K562 (cell line): ENCODE measurements around the gene KCNG3. TPM values are rescaled to one million over a fixed set of nuclear protein-coding genes. Genes with fewer than 3 reads are reported as not detected.

Source experiments
- CHD7 ChIP-seq: fragments of 200-600 bp; sonication (generic); IDR thresholded peaks from one replicate; pipeline ENCODE4 v1.6.1; 2012; ENCODE audit warnings: mild to moderate bottlenecking, low read depth, low read length, inconsistent platforms
- ETV5 ChIP-seq: sonication (generic); formaldehyde crosslinking; IDR thresholded peaks from 2 replicates; pipeline ENCODE4 v1.4.0; 2020; ENCODE audit warnings: low read depth, mild to moderate bottlenecking, missing genetic modification reagents
- FOXP1 ChIP-seq: sonication (generic); formaldehyde crosslinking; IDR thresholded peaks from 2 replicates; pipeline ENCODE4 v1.8.0; 2022; ENCODE audit warnings: mild to moderate bottlenecking, missing genetic modification reagents
- IRF1 ChIP-seq: sonication (generic); formaldehyde crosslinking; IDR thresholded peaks from 2 replicates; pipeline ENCODE4 v1.8.0; 2022; ENCODE audit warnings: missing genetic modification reagents, mild to moderate bottlenecking, borderline replicate concordance
- NCOA2 ChIP-seq, 2 experiments: fragments of 450-650 bp; IDR thresholded peaks; 2 replicates each; pipeline ENCODE4 v1.6.1; 2018; ENCODE audit warnings: mild to moderate bottlenecking in 2 of 2, moderate library complexity in 1 of 2; ENCODE audit not compliant: partially characterized antibody in 2 of 2
- SUPT5H ChIP-seq: fragments of 450-650 bp; IDR thresholded peaks from 2 replicates; pipeline ENCODE4 v1.6.1; 2016
- TGIF2 ChIP-seq: sonication (generic); formaldehyde crosslinking; IDR thresholded peaks from 2 replicates; pipeline ENCODE4 v1.8.1; 2022; ENCODE audit warnings: mild to moderate bottlenecking, missing genetic modification reagents, moderate library complexity
- ZFP1 ChIP-seq: fragments of 450-650 bp; formaldehyde crosslinking; IDR thresholded peaks from 2 replicates; pipeline ENCODE4 v1.4.0; 2020; ENCODE audit warnings: mild to moderate bottlenecking, mixed read lengths
- ZNF384 ChIP-seq: IDR thresholded peaks from 2 replicates; pipeline ENCODE4 v1.6.1; 2012; ENCODE audit warnings: low read depth, low read length, improper control_type of control experiment
- polyA plus RNA-seq, 8 experiments: library from polyadenylated mRNA; depleted of rRNA in 4 of 8; stranded (reverse) in 5 of 8; unstranded in 3 of 8; fragments of >200 nt; fragmentation: Nextera tagmentation in 2 of 8; fragmentation: Illumina TruSeq in 1 of 8; extraction: Ambion mirVana in 2 of 8; extraction: Trizol in 1 of 8; gene quantifications; 2 replicates each; pipeline versions ENCODE4 v1.2.1 to v1.2.3, GENCODE V29; 2011 to 2014; ENCODE audit warnings: inconsistent platforms in 1 of 8, missing spikeins in 1 of 8
- total RNA-seq, 7 experiments: library from RNA; depleted of rRNA in 6 of 7; stranded (reverse); fragments of >200 nt in 6 of 7; fragmentation: Illumina TruSeq in 2 of 7; extraction: Trizol in 2 of 7; gene quantifications; 2 replicates each; pipeline versions ENCODE4 v1.2.1 to v1.2.3, GENCODE V29; 2011 to 2021; ENCODE audit warnings: low replicate concordance in 1 of 7
- TF ChIP-seq, protein P1 (sequence below): IDR thresholded peaks from 2 replicates; pipeline ENCODE4 v1.6.1; 2011; ENCODE audit warnings: borderline replicate concordance, low read depth, mild to moderate bottlenecking, moderate library complexity, low read length; ENCODE audit not compliant: insufficient read depth, poor library complexity, severe bottlenecking
- TF ChIP-seq, protein P2 (sequence below): sonication (generic); IDR thresholded peaks from 2 replicates; pipeline ENCODE4 v1.6.1; 2016

KCNG3 gene
- total and polyA plus RNA-seq, 9 of the 15 experiments (the other 6 are each of a cell fraction or from before 2014, with no cell fraction given), result not detected

DNA sequence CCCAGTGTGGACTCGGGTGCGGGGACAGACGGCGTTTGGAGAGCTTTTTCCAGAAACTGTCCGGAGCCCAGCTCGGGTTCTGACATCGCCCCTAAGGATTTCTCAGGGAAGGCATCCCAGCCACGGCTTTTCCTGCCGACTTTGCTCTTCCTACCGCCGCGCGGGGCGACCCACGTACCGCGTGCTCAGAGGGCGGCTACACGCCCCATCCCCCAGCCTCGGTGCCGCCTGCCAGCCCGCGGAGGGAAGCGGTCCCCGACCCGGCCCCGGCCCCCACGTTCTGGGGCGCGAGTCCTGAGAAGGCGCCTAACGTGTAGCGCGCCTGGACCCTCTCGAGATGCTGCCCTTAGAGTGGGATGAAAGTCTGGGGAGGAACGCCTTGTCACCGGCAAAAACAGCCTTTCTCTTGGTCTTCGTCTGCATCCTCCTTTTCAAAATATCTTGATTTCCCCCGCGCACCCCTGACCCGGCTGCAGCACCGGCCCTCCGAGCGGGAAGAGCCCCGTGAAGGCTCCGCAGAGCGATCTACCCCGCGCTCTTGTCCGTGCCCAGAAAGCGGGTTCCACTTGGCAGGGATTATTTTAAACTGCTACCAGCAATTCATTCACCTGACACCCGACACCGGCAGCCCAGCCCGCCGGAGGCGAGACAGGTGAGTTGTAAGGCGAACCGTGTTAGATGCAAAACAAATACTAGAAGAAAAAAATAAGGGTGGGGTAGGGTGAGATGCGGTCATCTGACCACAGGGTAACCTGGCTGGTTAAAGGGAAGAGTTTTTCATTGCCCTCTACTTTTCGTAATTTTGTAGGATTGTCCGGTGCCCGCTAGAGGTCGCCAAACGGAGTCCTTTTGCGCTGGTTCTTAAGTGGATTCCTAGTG lies 812 bp upstream of the KCNG3 start (continued):
- TF ChIP-seq, protein P1, sequence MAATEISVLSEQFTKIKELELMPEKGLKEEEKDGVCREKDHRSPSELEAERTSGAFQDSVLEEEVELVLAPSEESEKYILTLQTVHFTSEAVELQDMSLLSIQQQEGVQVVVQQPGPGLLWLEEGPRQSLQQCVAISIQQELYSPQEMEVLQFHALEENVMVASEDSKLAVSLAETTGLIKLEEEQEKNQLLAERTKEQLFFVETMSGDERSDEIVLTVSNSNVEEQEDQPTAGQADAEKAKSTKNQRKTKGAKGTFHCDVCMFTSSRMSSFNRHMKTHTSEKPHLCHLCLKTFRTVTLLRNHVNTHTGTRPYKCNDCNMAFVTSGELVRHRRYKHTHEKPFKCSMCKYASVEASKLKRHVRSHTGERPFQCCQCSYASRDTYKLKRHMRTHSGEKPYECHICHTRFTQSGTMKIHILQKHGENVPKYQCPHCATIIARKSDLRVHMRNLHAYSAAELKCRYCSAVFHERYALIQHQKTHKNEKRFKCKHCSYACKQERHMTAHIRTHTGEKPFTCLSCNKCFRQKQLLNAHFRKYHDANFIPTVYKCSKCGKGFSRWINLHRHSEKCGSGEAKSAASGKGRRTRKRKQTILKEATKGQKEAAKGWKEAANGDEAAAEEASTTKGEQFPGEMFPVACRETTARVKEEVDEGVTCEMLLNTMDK, result peak; percentile 11
- TF ChIP-seq FOXP1 (CRISPR knock-in tag) (peak; percentile 62; the same call in 1 of the 2 replicates), IRF1 (CRISPR knock-in tag) (0 out of 2 replicates have a peak, but pooled peaks have one; percentile 76), SUPT5H (no peak), ETV5 (CRISPR knock-in tag) (no peak), ZNF384 (0 out of 2 replicates have a peak, but pooled peaks have one; percentile 22), NCOA2 (IDR thresholded peaks at IDR 0.05; ENCODE audit: partially characterized antibody in 2 of 2) (no peak), CHD7 (no peak), TGIF2 (CRISPR knock-in tag) (peak; percentile 73), ZFP1 (CRISPR knock-in tag) (no peak)
- TF ChIP-seq, protein P2, sequence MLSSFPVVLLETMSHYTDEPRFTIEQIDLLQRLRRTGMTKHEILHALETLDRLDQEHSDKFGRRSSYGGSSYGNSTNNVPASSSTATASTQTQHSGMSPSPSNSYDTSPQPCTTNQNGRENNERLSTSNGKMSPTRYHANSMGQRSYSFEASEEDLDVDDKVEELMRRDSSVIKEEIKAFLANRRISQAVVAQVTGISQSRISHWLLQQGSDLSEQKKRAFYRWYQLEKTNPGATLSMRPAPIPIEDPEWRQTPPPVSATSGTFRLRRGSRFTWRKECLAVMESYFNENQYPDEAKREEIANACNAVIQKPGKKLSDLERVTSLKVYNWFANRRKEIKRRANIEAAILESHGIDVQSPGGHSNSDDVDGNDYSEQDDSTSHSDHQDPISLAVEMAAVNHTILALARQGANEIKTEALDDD, result 0 out of 2 replicates have a peak, but pooled peaks have one; percentile 44
